MCF 10A (cell line): Measurements from ENCODE around the gene XAB2. TPM values are rescaled to one million over a fixed set of nuclear protein-coding genes. Genes with fewer than 3 reads are reported as not detected.

ENCODE experiments used
- BruUV-seq: library from RNA; stranded (reverse); fragments of 400-500 nt; replicated peaks from 2 replicates; lab custom pipeline; 2021; lab: Mats Ljungman, UMichigan
- CTCF ChIA-PET: fragments of 300-600 bp; sonication (Branson Sonifier 250); formaldehyde crosslinking; extraction: SDS; loops from one replicate; lab custom pipeline; 2021; ENCODE audit warnings: antibody characterized with exemption, inconsistent platforms; lab: Yijun Ruan, JAX
- POLR2A ChIA-PET: fragments of 300-600, 350-650 bp; sonication (Branson Sonifier 250); formaldehyde crosslinking; extraction: SDS; loops from one replicate; lab custom pipeline; 2020; ENCODE audit warnings: antibody characterized with exemption, inconsistent platforms; lab: Yijun Ruan, JAX
- DNase-seq: peaks from one replicate; pipeline ENCODE4 v3.0.0-alpha.2; 2018; ENCODE audit not compliant: unreplicated experiment
- H3K27ac Mint-ChIP-seq: one replicate; pipeline ENCODE4 v1.8.0; 2022; ENCODE audit warnings: mild to moderate bottlenecking, low read depth, mixed read lengths; ENCODE audit not compliant: unreplicated experiment
- H3K27me3 Mint-ChIP-seq: one replicate; pipeline ENCODE4 v1.8.0; 2022; ENCODE audit warnings: mixed read lengths; ENCODE audit not compliant: insufficient read depth, unreplicated experiment
- H3K36me3 Mint-ChIP-seq: one replicate; pipeline ENCODE4 v1.8.0; 2022; ENCODE audit warnings: mild to moderate bottlenecking, moderate library complexity, mixed read lengths; ENCODE audit not compliant: insufficient read depth, unreplicated experiment
- H3K4me1 Mint-ChIP-seq: one replicate; pipeline ENCODE4 v1.8.0; 2022; ENCODE audit warnings: mixed read lengths; ENCODE audit not compliant: insufficient read depth, unreplicated experiment
- H3K4me3 Mint-ChIP-seq: one replicate; pipeline ENCODE4 v1.8.0; 2022; ENCODE audit warnings: mild to moderate bottlenecking, moderate library complexity, mixed read lengths; ENCODE audit not compliant: unreplicated experiment
- H3K9me3 Mint-ChIP-seq: one replicate; pipeline ENCODE4 v1.8.0; 2022; ENCODE audit warnings: mixed read lengths; ENCODE audit not compliant: unreplicated experiment
- intact Hi-C: fragments of 100-400 bp; cut with micrococcal nuclease; formaldehyde crosslinking; loops from 2 replicates; pipeline ENCODE4 v1.14.1; 2022
- total RNA-seq: library from RNA; stranded (reverse); gene quantifications from 2 replicates; pipeline ENCODE4 v1.2.3, GENCODE V29; 2022
- TF ChIP-seq, protein P1 (sequence below): fragments of 200-600 bp; IDR thresholded peaks from one replicate; pipeline ENCODE4 v1.8.0; 2022; ENCODE audit warnings: antibody characterized with exemption, mild to moderate bottlenecking; ENCODE audit not compliant: unreplicated experiment

The XAB2 gene
- total RNA-seq, 1 experiment from 2014 or later: 28.7 TPM

DNA sequence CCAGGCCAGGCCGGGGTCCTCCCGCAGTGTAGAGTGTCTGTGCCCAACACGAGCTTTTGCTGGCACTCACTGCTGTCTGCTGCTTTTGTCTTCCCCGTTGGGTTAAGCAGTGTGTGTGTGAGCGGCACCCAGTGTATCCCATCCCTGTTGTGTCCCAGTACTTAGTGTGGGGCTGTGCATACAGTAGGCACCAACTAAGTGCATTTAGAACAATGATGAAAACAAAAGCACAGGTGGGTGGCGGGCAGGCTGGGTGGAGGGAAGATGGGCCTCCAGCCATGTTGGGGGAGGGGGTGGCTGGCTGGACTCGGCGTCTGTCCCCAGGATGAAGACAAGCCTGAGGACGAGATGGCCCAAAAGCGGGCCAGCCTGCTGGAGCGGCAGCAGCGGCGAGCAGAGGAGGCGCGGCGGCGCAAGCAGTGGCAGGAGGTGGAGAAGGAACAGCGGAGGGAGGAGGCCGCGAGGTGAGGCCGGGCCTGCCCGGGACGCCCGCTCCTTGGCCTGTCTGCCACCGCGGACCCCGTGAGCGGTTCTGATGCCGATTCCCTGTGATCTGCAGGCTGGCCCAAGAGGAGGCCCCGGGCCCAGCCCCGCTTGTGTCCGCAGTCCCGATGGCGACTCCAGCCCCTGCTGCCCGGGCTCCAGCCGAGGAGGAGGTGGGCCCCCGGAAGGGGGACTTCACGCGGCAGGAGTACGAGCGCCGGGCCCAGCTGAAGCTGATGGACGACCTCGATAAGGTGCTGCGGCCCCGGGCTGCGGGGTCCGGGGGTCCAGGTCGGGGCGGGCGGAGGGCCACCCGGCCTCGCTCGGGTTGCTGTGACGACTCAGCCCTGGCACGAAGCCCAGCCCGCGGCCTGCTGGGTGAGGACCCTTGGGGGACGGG is 14.2 kb downstream of the XAB2 start:
- peaks cover 15% of the 10 kb centered on the region for H3K4me1 Mint-ChIP-seq
- H3K27me3 Mint-ChIP-seq: no peaks in the 10 kb centered on the region
- no peak overlapping the region for H3K4me3 Mint-ChIP-seq
- intact Hi-C loops: no loop called here
- peaks cover 44% of the 10 kb centered on the region for H3K36me3 Mint-ChIP-seq
- H3K27ac Mint-ChIP-seq: no peak overlapping the region
- ChIA-PET POLR2A (interaction anchor here (1.2 kb wide), 1 partner anchor 15 kb away, joined by 4 read pairs; the partner anchor contains the start of gene PET100), CTCF (no interaction called here)
- no TSS peak for BruUV-seq
- no peak for DNase-seq
- H3K9me3 Mint-ChIP-seq: no peaks in the 10 kb centered on the region
- TF ChIP-seq, protein P1, sequence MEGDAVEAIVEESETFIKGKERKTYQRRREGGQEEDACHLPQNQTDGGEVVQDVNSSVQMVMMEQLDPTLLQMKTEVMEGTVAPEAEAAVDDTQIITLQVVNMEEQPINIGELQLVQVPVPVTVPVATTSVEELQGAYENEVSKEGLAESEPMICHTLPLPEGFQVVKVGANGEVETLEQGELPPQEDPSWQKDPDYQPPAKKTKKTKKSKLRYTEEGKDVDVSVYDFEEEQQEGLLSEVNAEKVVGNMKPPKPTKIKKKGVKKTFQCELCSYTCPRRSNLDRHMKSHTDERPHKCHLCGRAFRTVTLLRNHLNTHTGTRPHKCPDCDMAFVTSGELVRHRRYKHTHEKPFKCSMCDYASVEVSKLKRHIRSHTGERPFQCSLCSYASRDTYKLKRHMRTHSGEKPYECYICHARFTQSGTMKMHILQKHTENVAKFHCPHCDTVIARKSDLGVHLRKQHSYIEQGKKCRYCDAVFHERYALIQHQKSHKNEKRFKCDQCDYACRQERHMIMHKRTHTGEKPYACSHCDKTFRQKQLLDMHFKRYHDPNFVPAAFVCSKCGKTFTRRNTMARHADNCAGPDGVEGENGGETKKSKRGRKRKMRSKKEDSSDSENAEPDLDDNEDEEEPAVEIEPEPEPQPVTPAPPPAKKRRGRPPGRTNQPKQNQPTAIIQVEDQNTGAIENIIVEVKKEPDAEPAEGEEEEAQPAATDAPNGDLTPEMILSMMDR: no peak

DNA sequence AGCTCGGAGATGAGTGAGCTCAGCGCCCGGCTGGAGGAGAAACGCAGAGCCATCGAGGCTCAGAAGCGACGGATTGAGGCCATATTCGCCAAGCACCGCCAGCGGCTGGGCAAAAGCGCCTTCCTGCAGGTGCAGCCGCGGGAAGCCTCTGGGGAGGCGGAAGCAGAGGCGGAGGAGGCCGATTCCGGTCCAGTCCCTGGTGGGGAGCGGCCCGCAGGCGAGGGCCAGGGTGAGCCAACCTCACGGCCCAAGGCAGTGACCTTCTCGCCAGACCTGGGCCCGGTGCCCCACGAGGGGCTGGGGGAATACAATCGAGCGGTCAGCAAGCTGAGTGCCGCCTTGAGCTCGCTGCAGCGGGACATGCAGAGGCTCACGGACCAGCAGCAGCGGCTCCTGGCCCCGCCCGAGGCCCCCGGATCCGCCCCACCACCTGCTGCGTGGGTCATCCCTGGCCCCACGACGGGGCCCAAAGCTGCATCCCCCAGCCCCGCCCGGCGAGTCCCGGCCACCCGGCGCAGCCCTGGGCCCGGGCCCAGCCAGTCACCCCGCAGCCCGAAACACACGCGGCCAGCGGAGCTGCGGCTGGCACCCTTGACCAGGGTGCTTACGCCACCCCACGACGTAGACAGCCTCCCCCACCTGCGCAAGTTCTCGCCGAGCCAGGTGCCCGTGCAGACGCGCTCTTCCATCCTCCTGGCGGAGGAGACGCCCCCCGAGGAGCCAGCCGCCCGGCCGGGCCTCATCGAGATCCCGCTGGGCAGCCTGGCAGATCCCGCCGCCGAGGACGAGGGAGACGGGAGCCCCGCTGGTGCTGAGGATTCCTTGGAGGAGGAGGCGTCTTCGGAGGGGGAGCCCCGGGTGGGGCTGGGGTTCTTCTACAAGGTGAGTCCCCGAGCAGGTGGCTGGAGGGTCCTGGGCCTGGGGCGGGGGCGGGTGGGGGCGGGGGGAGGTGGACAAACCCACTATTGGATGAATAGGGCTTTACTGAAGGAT is 16.8 kb downstream of the XAB2 start:
- no peak for DNase-seq
- Mint-ChIP-seq H3K27me3 (no peaks in the 10 kb centered on the region), H3K9me3 (no peaks in the 10 kb centered on the region), H3K36me3 (peaks cover 38% of the 10 kb centered on the region), H3K4me1 (no peaks in the 10 kb centered on the region), H3K27ac (no peak overlapping the region), H3K4me3 (no peak overlapping the region)
- intact Hi-C loops: no loop called here
- TF ChIP-seq, protein P1: no peak
- POLR2A ChIA-PET: interaction anchor here (0.7 kb wide), 1 partner anchor 81 kb away, joined by 3 read pairs; no protein-coding TSS in a partner anchor
- CTCF ChIA-PET: interaction anchor here (0.5 to 0.7 kb wide), 2 partner anchors 11 to 78 kb away, joined by 3 to 4 read pairs; no protein-coding TSS in a partner anchor
- no TSS peak for BruUV-seq

DNA sequence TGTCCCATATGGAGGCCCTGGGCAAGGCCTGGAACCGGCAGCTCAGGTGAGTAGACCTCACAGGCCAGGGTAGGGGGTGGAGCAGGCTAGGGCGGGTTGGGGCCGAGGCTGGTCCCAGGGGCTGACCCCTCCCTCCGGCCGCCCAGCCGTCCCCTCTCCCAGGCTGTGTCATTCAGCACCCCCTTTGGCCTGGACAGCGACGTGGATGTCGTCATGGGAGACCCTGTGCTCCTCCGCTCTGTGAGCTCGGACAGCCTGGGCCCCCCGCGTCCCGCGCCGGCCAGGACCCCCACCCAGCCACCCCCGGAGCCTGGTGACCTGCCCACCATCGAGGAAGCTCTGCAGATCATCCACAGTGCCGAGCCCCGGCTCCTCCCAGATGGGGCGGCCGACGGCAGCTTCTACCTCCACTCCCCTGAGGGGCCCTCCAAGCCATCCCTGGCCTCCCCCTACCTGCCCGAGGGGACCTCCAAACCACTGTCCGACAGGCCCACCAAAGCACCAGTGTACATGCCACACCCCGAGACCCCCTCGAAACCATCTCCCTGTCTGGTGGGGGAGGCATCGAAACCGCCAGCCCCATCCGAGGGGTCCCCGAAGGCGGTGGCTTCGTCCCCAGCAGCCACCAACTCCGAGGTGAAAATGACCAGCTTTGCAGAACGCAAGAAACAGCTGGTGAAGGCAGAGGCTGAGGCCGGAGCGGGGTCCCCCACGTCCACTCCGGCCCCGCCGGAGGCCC is 17.6 kb downstream of the XAB2 start:
- H3K36me3 Mint-ChIP-seq: peaks cover 31% of the 10 kb centered on the region
- H3K27me3 Mint-ChIP-seq: no peaks in the 10 kb centered on the region
- CTCF ChIA-PET: interaction anchor here (0.5 to 0.7 kb wide), 2 partner anchors 10 to 77 kb away, joined by 3 to 4 read pairs; no protein-coding TSS in a partner anchor
- no peaks in the 10 kb centered on the region for H3K4me1 Mint-ChIP-seq
- no TSS peak for BruUV-seq
- H3K27ac Mint-ChIP-seq: no peak overlapping the region
- POLR2A ChIA-PET: no interaction called here
- intact Hi-C loops: no loop called here
- DNase-seq: no peak
- TF ChIP-seq, protein P1: no peak
- H3K9me3 Mint-ChIP-seq: no peaks in the 10 kb centered on the region
- no peak overlapping the region for H3K4me3 Mint-ChIP-seq
